ENCODE results near the gene ACTN4. TPM values are rescaled to one million over a fixed set of nuclear protein-coding genes. Genes with fewer than 3 reads are reported as not detected.

ACTN4 gene
- total RNA-seq, 1 donor from 2014 or later = 744 TPM

- no peaks in the 10 kb centered on the region for H3K9me3 Mint-ChIP-seq (ENCODE audit: unreplicated experiment)
- peak overlapping the region; percentile 76 for H3K4me3 Mint-ChIP-seq (ENCODE audit: unreplicated experiment)
- peaks cover 52% of the 10 kb centered on the region for H3K36me3 Mint-ChIP-seq (ENCODE audit: low read depth, unreplicated experiment)
- no peak for TF ChIP-seq CTCF (IDR thresholded peaks at IDR 0.05; ENCODE audit: unreplicated experiment)
- H3K27ac Mint-ChIP-seq (ENCODE audit: unreplicated experiment) = peak overlapping the region; percentile 75
- H3K27me3 Mint-ChIP-seq (ENCODE audit: unreplicated experiment) = peaks cover 30% of the 10 kb centered on the region
- no peak for DNase-seq (ENCODE audit: low spot score)
- peaks cover 24% of the 10 kb centered on the region for H3K4me1 Mint-ChIP-seq (ENCODE audit: unreplicated experiment)
Observed at GRCh38 chr19:38704488-38705026, 57.1 kb downstream of the ACTN4 start.

GRCh38 chr19:38705197-38706019 is 58.0 kb downstream of the ACTN4 start:
- H3K9me3 Mint-ChIP-seq (ENCODE audit: unreplicated experiment) = no peaks in the 10 kb centered on the region
- no peak for TF ChIP-seq CTCF (IDR thresholded peaks at IDR 0.05; ENCODE audit: unreplicated experiment)
- peaks cover 54% of the 10 kb centered on the region for H3K36me3 Mint-ChIP-seq (ENCODE audit: low read depth, unreplicated experiment)
- peak overlapping the region; percentile 67 for H3K4me3 Mint-ChIP-seq (ENCODE audit: unreplicated experiment)
- no peak overlapping the region for H3K27ac Mint-ChIP-seq (ENCODE audit: unreplicated experiment)
- no peak for DNase-seq (ENCODE audit: low spot score)
- peaks cover 33% of the 10 kb centered on the region for H3K27me3 Mint-ChIP-seq (ENCODE audit: unreplicated experiment)
- H3K4me1 Mint-ChIP-seq (ENCODE audit: unreplicated experiment) = peaks cover 16% of the 10 kb centered on the region

- DNase-seq (ENCODE audit: low spot score) = no peak
- no peak overlapping the region for H3K4me3 Mint-ChIP-seq (ENCODE audit: unreplicated experiment)
- H3K27ac Mint-ChIP-seq (ENCODE audit: unreplicated experiment) = peak overlapping the region; percentile 42
- H3K4me1 Mint-ChIP-seq (ENCODE audit: unreplicated experiment) = peaks cover 12% of the 10 kb centered on the region
- peaks cover 62% of the 10 kb centered on the region for H3K36me3 Mint-ChIP-seq (ENCODE audit: low read depth, unreplicated experiment)
- no peaks in the 10 kb centered on the region for H3K9me3 Mint-ChIP-seq (ENCODE audit: unreplicated experiment)
- H3K27me3 Mint-ChIP-seq (ENCODE audit: unreplicated experiment) = peaks cover 39% of the 10 kb centered on the region
- no peak for TF ChIP-seq CTCF (IDR thresholded peaks at IDR 0.05; ENCODE audit: unreplicated experiment)
Observed at GRCh38 chr19:38706792-38707511, 59.5 kb downstream of the ACTN4 start.

GRCh38 chr19:38707512-38708114 is 60.2 kb downstream of the ACTN4 start:
- Mint-ChIP-seq H3K9me3 (ENCODE audit: unreplicated experiment) (no peaks in the 10 kb centered on the region), H3K27me3 (ENCODE audit: unreplicated experiment) (peaks cover 39% of the 10 kb centered on the region), H3K4me1 (ENCODE audit: unreplicated experiment) (peaks cover 12% of the 10 kb centered on the region), H3K27ac (ENCODE audit: unreplicated experiment) (no peak overlapping the region), H3K36me3 (ENCODE audit: low read depth, unreplicated experiment) (peaks cover 64% of the 10 kb centered on the region), H3K4me3 (ENCODE audit: unreplicated experiment) (no peak overlapping the region)
- no peak for DNase-seq (ENCODE audit: low spot score)
- no peak for TF ChIP-seq CTCF (IDR thresholded peaks at IDR 0.05; ENCODE audit: unreplicated experiment)

Data from endothelial cell (in vitro differentiated cells).